HepG2 (cell line): ENCODE data around the gene AQP6. TPM values are rescaled to one million over a fixed set of nuclear protein-coding genes. Genes with fewer than 3 reads are reported as not detected.

Experiments
- ARID5B ChIP-seq: IDR thresholded peaks from 2 replicates; pipeline ENCODE4 v1.4.0; 2020; ENCODE audit warnings: mild to moderate bottlenecking, missing genetic modification reagents
- CREM ChIP-seq, 2 experiments: sonication (generic) in 1 of 2; formaldehyde crosslinking in 1 of 2; IDR thresholded peaks; 2 replicates each; pipeline versions ENCODE4 v1.4.0 to v1.6.1; 2016 to 2020; ENCODE audit warnings: antibody characterized with exemption in 1 of 2, mild to moderate bottlenecking in 1 of 2, missing genetic modification reagents in 1 of 2
- ELF3 ChIP-seq: IDR thresholded peaks from 2 replicates; pipeline ENCODE4 v1.6.1; 2016; ENCODE audit warnings: missing genetic modification reagents, missing compliant biosample characterization
- ETV5 ChIP-seq: IDR thresholded peaks from 2 replicates; pipeline ENCODE4 v1.6.1; 2018; ENCODE audit warnings: missing biosample characterization, missing genetic modification reagents, inconsistent platforms, borderline replicate concordance
- GPN1 ChIP-seq: sonication (generic); formaldehyde crosslinking; IDR thresholded peaks from 2 replicates; pipeline ENCODE4 v1.5.1; 2020; ENCODE audit warnings: missing genetic modification reagents, borderline replicate concordance
- HMG20B ChIP-seq: conservative IDR thresholded peaks from 2 replicates; pipeline ENCODE4 v1.6.1; 2016; ENCODE audit warnings: missing genetic modification reagents, missing compliant biosample characterization
- RXRA ChIP-seq: sonication (generic); formaldehyde crosslinking; IDR thresholded peaks from 2 replicates; pipeline ENCODE4 v1.5.1; 2020; ENCODE audit warnings: missing genetic modification reagents
- SSRP1 ChIP-seq: IDR thresholded peaks from 2 replicates; pipeline ENCODE4 v1.6.1; 2016; ENCODE audit warnings: control low read depth
- STAG1 ChIP-seq: sonication (generic); formaldehyde crosslinking; IDR thresholded peaks from 2 replicates; pipeline ENCODE4 v1.4.0; 2020; ENCODE audit warnings: missing genetic modification reagents
- ZNF687 ChIP-seq: sonication (generic); formaldehyde crosslinking; IDR thresholded peaks from 2 replicates; pipeline ENCODE4 v1.5.1; 2020; ENCODE audit warnings: mild to moderate bottlenecking, missing genetic modification reagents, moderate library complexity
- ZNF792 ChIP-seq: IDR thresholded peaks from 2 replicates; pipeline ENCODE4 v1.6.1; 2016
- polyA plus RNA-seq, 8 experiments: library from polyadenylated mRNA; depleted of rRNA in 3 of 8; stranded (reverse) in 7 of 8; unstranded in 1 of 8; fragments of >200 nt; fragmentation: Illumina TruSeq in 4 of 8; extraction: Trizol in 4 of 8; gene quantifications; 2 replicates each; pipeline versions ENCODE4 v1.2.1 to v1.2.3, GENCODE V29; 2011 to 2016; ENCODE audit warnings: low read depth in 4 of 8, missing spikeins in 1 of 8, mixed read lengths in 1 of 8; ENCODE audit not compliant: insufficient read depth in 1 of 8
- total RNA-seq, 5 experiments: library from RNA; depleted of rRNA; stranded (reverse); fragments of >200 nt; fragmentation: Illumina TruSeq; extraction: Trizol; gene quantifications; 2 replicates each; pipeline ENCODE4 v1.2.3, GENCODE V29; 2016; ENCODE audit warnings: low read depth in 1 of 5
- TF ChIP-seq, protein P1 (sequence below): sonication (generic); formaldehyde crosslinking; IDR thresholded peaks from 2 replicates; pipeline ENCODE4 v1.5.0; 2020; ENCODE audit warnings: mild to moderate bottlenecking, missing genetic modification reagents
- TF ChIP-seq, protein P2 (sequence below), 2 experiments: sonication (generic) in 1 of 2; formaldehyde crosslinking in 1 of 2; IDR thresholded peaks; 2 replicates each; pipeline versions ENCODE4 v1.4.0 to v1.6.1; 2018 to 2020; ENCODE audit warnings: missing genetic modification reagents in 2 of 2, borderline replicate concordance in 1 of 2, low read depth in 1 of 2, mild to moderate bottlenecking in 1 of 2, missing biosample characterization in 1 of 2
- TF ChIP-seq, protein P3 (sequence below): IDR thresholded peaks from 2 replicates; pipeline ENCODE4 v1.6.1; 2016; ENCODE audit warnings: control low read depth

The AQP6 gene
- total and polyA plus RNA-seq, 2 of the 13 experiments (the other 11 are each of a cell fraction or from before 2014, with no cell fraction given) = 0.32 to 1.3 TPM

DNA sequence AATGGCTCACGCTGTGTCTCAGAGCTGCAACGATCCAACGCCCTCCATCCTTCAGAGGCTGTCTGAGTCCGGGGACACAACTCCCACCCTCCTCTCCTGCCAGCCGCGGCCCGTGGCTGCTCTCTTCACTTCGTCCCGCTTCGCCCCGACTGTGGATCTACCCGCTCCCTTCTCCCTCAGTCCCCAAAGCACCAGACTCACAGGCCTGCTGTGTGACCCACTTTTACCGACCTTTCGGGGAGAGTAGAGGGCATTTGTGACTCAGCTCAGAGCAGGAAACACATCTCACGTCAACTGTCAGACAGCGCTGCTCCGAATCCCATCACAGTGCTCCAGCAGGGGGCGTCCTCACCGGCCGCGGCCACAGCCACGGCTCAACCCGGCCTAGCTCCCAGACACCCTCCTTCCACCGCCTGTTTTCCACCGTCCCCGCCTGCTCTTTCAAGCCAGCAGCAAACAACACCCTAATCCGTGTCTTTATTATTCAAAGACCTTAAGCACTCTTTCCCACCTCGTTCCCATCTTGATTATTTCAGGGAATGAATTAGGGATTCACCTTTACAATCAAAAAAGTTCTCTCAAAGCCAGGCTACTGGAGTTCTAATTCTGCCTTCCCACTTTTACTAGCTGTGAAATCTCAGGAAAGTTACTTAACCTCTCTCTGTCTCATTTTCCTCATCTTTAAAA is 27.2 kb upstream of the AQP6 start (continued):
- TF ChIP-seq, protein P1, sequence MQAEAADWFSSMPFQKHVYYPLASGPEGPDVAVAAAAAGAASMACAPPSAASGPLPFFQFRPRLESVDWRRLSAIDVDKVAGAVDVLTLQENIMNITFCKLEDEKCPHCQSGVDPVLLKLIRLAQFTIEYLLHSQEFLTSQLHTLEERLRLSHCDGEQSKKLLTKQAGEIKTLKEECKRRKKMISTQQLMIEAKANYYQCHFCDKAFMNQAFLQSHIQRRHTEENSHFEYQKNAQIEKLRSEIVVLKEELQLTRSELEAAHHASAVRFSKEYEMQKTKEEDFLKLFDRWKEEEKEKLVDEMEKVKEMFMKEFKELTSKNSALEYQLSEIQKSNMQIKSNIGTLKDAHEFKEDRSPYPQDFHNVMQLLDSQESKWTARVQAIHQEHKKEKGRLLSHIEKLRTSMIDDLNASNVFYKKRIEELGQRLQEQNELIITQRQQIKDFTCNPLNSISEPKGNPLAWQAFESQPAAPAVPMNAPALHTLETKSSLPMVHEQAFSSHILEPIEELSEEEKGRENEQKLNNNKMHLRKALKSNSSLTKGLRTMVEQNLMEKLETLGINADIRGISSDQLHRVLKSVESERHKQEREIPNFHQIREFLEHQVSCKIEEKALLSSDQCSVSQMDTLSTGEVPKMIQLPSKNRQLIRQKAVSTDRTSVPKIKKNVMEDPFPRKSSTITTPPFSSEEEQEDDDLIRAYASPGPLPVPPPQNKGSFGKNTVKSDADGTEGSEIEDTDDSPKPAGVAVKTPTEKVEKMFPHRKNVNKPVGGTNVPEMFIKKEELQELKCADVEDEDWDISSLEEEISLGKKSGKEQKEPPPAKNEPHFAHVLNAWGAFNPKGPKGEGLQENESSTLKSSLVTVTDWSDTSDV (CRISPR knock-in tag) = no peak
- TF ChIP-seq ZNF792 (0 out of 2 replicates have a peak, but pooled peaks have one; percentile 28), ELF3 (CRISPR knock-in tag) (peak; percentile 23; the same call in 1 of the 2 replicates), GPN1 (no peak), RXRA (CRISPR knock-in tag) (peak; percentile 38; the same call in 1 of the 2 replicates), ETV5 (CRISPR knock-in tag) (0 out of 2 replicates have a peak, but pooled peaks have one; percentile 28), CREM (IDR thresholded peaks at IDR 0.05) (0 out of 2 replicates have a peak, but pooled peaks have one; percentile 27), CREM (CRISPR knock-in tag; IDR thresholded peaks at IDR 0.05) (no peak), SSRP1 (CRISPR knock-in tag) (0 out of 2 replicates have a peak, but pooled peaks have one; percentile 61), ZNF687 (CRISPR knock-in tag) (peak; percentile 64), STAG1 (CRISPR knock-in tag) (peak; percentile 61), HMG20B (CRISPR knock-in tag) (no peak), ARID5B (CRISPR knock-in tag) (0 out of 2 replicates have a peak, but pooled peaks have one; percentile 22)
- TF ChIP-seq, protein P2, sequence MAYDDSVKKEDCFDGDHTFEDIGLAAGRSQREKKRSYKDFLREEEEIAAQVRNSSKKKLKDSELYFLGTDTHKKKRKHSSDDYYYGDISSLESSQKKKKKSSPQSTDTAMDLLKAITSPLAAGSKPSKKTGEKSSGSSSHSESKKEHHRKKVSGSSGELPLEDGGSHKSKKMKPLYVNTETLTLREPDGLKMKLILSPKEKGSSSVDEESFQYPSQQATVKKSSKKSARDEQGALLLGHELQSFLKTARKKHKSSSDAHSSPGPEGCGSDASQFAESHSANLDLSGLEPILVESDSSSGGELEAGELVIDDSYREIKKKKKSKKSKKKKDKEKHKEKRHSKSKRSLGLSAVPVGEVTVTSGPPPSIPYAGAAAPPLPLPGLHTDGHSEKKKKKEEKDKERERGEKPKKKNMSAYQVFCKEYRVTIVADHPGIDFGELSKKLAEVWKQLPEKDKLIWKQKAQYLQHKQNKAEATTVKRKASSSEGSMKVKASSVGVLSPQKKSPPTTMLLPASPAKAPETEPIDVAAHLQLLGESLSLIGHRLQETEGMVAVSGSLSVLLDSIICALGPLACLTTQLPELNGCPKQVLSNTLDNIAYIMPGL (CRISPR knock-in tag; IDR thresholded peaks at IDR 0.05; ENCODE audit: borderline replicate concordance in 1 of 2, low read depth in 1 of 2) = peak; percentile 49 to 79; a peak in 2 of 4 replicates
- TF ChIP-seq, protein P3, sequence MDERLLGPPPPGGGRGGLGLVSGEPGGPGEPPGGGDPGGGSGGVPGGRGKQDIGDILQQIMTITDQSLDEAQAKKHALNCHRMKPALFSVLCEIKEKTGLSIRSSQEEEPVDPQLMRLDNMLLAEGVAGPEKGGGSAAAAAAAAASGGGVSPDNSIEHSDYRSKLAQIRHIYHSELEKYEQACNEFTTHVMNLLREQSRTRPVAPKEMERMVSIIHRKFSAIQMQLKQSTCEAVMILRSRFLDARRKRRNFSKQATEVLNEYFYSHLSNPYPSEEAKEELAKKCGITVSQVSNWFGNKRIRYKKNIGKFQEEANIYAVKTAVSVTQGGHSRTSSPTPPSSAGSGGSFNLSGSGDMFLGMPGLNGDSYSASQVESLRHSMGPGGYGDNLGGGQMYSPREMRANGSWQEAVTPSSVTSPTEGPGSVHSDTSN (CRISPR knock-in tag) = peak; percentile 44; the same call in 1 of the 2 replicates
